ENCODE results near the gene PDIK1L. TPM values are rescaled to one million over a fixed set of nuclear protein-coding genes. Genes with fewer than 3 reads are reported as not detected.

PDIK1L gene
- total RNA-seq, 4 donors from 2014 or later: 5.1 to 6.4 (median 5.7) TPM

DNA sequence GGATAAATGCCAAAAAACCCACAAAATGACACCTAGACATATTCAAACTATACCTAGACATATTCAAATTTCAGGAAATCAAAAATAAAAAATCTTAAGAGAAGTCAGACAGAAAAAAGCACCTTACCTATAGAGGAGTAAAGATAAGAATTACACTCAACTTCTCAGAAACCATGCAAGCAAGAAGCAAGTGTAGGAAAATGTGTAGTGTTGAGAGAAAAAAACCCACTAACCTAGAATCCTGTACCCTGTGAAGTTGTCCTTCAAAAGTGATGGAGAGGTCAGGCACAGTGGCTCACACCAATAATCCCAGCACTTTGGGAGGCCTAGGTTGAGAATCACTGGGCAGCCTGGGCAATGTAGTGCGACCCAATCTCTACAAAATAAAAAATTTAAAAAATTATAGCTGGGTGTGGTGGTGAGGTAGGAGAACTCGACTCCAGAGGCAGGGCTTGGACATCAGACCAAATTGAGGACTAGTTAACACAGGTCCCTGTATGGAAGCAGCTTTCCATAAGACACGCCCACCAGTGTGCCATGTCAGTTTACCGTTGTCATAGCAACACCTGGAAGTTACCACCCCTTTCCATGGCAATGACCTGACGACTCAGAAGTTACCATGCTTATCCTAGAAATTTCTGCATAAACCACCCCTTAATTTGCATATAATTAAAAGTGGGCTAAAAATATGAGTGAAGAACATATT lies 20.7 kb downstream of the PDIK1L start:
- intact Hi-C loops (cut with DNase I): no loop called here
- H3K4me1 ChIP-seq: peaks cover 0 to 8% (median 2%) of the 10 kb centered on the region in 4 donors
- H3K27me3 ChIP-seq: no peaks in the 10 kb centered on the region
- WGBS: 80% methylated on average over 5 of the region's 5 CpGs
- H3K9me3 ChIP-seq: no peaks in the 10 kb centered on the region
- H3K36me3 ChIP-seq: no peaks in the 10 kb centered on the region
- no peak overlapping the region for H3K4me3 ChIP-seq
- DNase-seq (ENCODE audit: extremely low spot score): no peak
- no peak overlapping the region for H3K27ac ChIP-seq (replicated peaks in 1 of 4)
- no peak for TF ChIP-seq CTCF (IDR thresholded peaks at IDR 0.05)
- no peak for TF ChIP-seq EP300 (IDR thresholded peaks at IDR 0.05)
- TF ChIP-seq POLR2A (IDR thresholded peaks at IDR 0.05; ENCODE audit: low read depth): no peak
- no peak for TF ChIP-seq POLR2AphosphoS5 (IDR thresholded peaks at IDR 0.05)

DNA sequence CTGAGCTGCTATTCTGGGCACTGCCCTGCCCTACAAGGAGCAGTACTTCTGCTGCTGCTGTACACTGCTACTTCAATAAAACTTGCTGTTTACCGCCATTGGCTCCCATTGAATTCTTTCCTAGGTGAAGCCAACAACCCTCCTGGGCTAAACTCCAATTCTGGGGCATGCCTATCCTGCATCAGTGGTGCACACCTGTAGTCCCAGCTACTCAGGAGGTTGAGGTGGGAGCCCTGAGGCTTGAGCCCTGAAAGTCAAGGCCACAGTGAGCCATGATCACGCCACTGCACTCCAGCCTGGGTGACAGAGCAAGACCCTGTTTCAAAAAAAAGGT lies 21.2 kb downstream of the PDIK1L start:
- Histone ChIP-seq H3K27me3 (no peaks in the 10 kb centered on the region), H3K27ac (replicated peaks in 1 of 4) (no peak overlapping the region), H3K4me1 (peaks cover 0 to 4% (median 0%) of the 10 kb centered on the region in 4 donors), H3K36me3 (no peaks in the 10 kb centered on the region), H3K4me3 (no peak overlapping the region), H3K9me3 (no peaks in the 10 kb centered on the region)
- TF ChIP-seq EP300 (IDR thresholded peaks at IDR 0.05): no peak
- no peak for TF ChIP-seq CTCF (IDR thresholded peaks at IDR 0.05)
- no peak for TF ChIP-seq POLR2AphosphoS5 (IDR thresholded peaks at IDR 0.05)
- no peak for TF ChIP-seq POLR2A (IDR thresholded peaks at IDR 0.05; ENCODE audit: low read depth)
- no peak for DNase-seq (ENCODE audit: extremely low spot score)
- intact Hi-C loops (cut with DNase I): no loop called here
- 97% methylated on average over 2 of the region's 2 CpGs for WGBS

DNA sequence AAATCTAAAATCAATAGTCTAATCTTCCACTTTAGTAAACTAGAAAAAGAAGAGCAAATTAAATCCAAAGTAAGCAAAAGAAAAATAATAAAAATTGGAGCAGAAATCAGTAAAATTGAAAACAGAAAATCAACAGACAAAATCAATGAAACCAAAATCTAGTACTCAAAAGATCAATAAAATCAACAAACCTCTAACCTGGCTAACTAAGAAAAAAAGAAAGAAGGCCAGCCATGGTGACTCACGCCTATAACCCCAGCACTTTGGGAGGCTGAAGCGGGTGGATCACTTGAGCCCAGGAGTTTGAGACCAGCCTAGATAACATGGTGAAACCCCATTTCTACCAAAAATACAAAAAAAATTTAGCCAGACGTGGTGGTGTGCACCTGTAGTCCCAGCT lies 22.8 kb downstream of the PDIK1L start:
- TF ChIP-seq EP300 (IDR thresholded peaks at IDR 0.05) (no peak), CTCF (IDR thresholded peaks at IDR 0.05) (no peak)
- Histone ChIP-seq H3K36me3 (no peaks in the 10 kb centered on the region), H3K4me1 (no peaks in the 10 kb centered on the region), H3K27ac (replicated peaks in 1 of 4) (no peak overlapping the region), H3K9me3 (no peaks in the 10 kb centered on the region), H3K4me3 (no peak overlapping the region), H3K27me3 (no peaks in the 10 kb centered on the region)
- 83% methylated on average over 3 of the region's 3 CpGs for WGBS
- no peak for DNase-seq (ENCODE audit: extremely low spot score)
- intact Hi-C loops (cut with DNase I): no loop called here

DNA sequence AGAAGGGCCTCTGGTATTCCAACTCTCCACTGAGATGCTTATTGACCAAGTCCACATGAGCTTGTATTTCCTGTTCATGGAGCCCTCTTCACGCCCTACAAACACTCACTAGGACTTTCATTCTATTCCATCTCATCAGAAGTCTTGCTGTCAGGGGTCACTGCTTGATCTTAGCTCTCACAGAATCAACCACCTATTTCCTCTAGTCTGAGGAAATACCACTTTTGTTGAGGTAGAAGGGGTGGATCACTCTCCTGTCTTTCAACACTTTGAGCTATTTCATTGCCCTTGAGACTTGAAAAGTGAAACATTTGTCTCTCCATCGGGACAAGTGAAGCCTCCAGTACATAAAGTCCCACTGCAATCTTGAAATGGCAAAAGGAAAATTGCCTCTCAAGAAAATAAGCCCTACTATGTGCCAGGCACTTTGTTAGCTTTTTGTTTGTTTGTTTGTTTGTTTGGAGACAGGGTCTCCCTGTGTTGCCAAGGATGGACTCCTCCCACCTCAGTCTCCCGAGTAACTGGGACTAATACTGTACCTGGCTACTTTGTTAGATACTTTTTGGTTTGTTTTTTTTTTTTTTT lies 27.4 kb downstream of the PDIK1L start:
- Histone ChIP-seq H3K4me1 (no peaks in the 10 kb centered on the region), H3K27ac (replicated peaks in 1 of 4) (no peak overlapping the region), H3K36me3 (no peaks in the 10 kb centered on the region), H3K9me3 (no peaks in the 10 kb centered on the region), H3K27me3 (no peaks in the 10 kb centered on the region), H3K4me3 (no peak overlapping the region)
- intact Hi-C loops (cut with DNase I): no loop called here
- 65% methylated on average over 3 of the region's 3 CpGs for WGBS
- no peak for TF ChIP-seq CTCF (IDR thresholded peaks at IDR 0.05)
- TF ChIP-seq POLR2A (IDR thresholded peaks at IDR 0.05; ENCODE audit: low read depth): no peak
- no peak for TF ChIP-seq POLR2AphosphoS5 (IDR thresholded peaks at IDR 0.05)
- no peak for TF ChIP-seq EP300 (IDR thresholded peaks at IDR 0.05)
- DNase-seq (ENCODE audit: extremely low spot score): no peak

- Histone ChIP-seq H3K4me1 (peaks cover 2 to 10% (median 6%) of the 10 kb centered on the region in 4 donors), H3K4me3 (no peak overlapping the region), H3K27ac (replicated peaks in 1 of 4) (no peak overlapping the region), H3K9me3 (no peaks in the 10 kb centered on the region), H3K36me3 (no peaks in the 10 kb centered on the region), H3K27me3 (peaks cover 0 to 15% (median 0%) of the 10 kb centered on the region in 4 donors)
- no peak for DNase-seq (ENCODE audit: extremely low spot score)
- 92% methylated on average over 8 of the region's 8 CpGs for WGBS
- TF ChIP-seq EP300 (IDR thresholded peaks at IDR 0.05) (no peak), POLR2A (IDR thresholded peaks at IDR 0.05; ENCODE audit: low read depth) (no peak), POLR2AphosphoS5 (IDR thresholded peaks at IDR 0.05) (no peak), CTCF (IDR thresholded peaks at IDR 0.05) (no peak)
- intact Hi-C loops (cut with DNase I): no loop called here
Measured at GRCh38 chr1:26142159-26142558, 30.5 kb downstream of the PDIK1L start.
